Kidney epithelial cell (primary cell): ENCODE results near the gene RIBC1. TPM values are rescaled to one million over a fixed set of nuclear protein-coding genes. Genes with fewer than 3 reads are reported as not detected.
A peak's percentile ranks its signal among the peaks of the same experiment; 100 is the strongest.

Experiments used
- DNase-seq: peaks from one replicate; pipeline ENCODE4 v3.0.0-alpha.2; 2010; ENCODE audit warnings: low read depth
- H3K27me3 ChIP-seq: 2 replicates; pipeline ENCODE4 v1.6.0; 2011; ENCODE audit warnings: low read length; ENCODE audit not compliant: control insufficient read depth, insufficient read depth
- H3K36me3 ChIP-seq: 2 replicates; pipeline ENCODE4 v1.5.1; 2011; ENCODE audit warnings: low read length; ENCODE audit not compliant: control insufficient read depth, insufficient read depth
- H3K4me3 ChIP-seq: 2 replicates; pipeline ENCODE4 v1.5.1; 2011; ENCODE audit warnings: low read depth, mild to moderate bottlenecking, control low read depth, low read length
- total RNA-seq: library from RNA; depleted of rRNA; stranded (reverse); fragments of >200 nt; gene quantifications from 2 replicates; pipeline ENCODE4 v1.2.3, GENCODE V29; 2015
- TF ChIP-seq, protein P1 (sequence below): IDR thresholded peaks from 2 replicates; pipeline ENCODE4 v1.5.1; 2011; ENCODE audit warnings: mild to moderate bottlenecking, moderate library complexity, low read length, control low read depth, inconsistent platforms; ENCODE audit not compliant: insufficient read depth, poor library complexity, severe bottlenecking

The RIBC1 gene
- 0.38 and 0.41 TPM in 2 replicates for total RNA-seq

GRCh38 chrX:53422861-53423306, at the start of gene RIBC1:
RIBC1 (plus strand) TSS chrX:53422873; CDS start chrX:53426277, 3,404 bp downstream.
- Histone ChIP-seq H3K4me3 (peak within 1 kb of the TSS; percentile 96), H3K27me3 (no peaks in the 10 kb centered on the region), H3K36me3 (no peaks in the 10 kb centered on the region)
- TF ChIP-seq, protein P1, sequence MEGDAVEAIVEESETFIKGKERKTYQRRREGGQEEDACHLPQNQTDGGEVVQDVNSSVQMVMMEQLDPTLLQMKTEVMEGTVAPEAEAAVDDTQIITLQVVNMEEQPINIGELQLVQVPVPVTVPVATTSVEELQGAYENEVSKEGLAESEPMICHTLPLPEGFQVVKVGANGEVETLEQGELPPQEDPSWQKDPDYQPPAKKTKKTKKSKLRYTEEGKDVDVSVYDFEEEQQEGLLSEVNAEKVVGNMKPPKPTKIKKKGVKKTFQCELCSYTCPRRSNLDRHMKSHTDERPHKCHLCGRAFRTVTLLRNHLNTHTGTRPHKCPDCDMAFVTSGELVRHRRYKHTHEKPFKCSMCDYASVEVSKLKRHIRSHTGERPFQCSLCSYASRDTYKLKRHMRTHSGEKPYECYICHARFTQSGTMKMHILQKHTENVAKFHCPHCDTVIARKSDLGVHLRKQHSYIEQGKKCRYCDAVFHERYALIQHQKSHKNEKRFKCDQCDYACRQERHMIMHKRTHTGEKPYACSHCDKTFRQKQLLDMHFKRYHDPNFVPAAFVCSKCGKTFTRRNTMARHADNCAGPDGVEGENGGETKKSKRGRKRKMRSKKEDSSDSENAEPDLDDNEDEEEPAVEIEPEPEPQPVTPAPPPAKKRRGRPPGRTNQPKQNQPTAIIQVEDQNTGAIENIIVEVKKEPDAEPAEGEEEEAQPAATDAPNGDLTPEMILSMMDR: no peak
- DNase-seq: no peak

GRCh38 chrX:53373307-53373706, 49.4 kb upstream of the RIBC1 start:
- Histone ChIP-seq H3K36me3 (no peaks in the 10 kb centered on the region), H3K27me3 (no peaks in the 10 kb centered on the region), H3K4me3 (no peak overlapping the region)
- TF ChIP-seq, protein P1: no peak
- no peak for DNase-seq

DNA sequence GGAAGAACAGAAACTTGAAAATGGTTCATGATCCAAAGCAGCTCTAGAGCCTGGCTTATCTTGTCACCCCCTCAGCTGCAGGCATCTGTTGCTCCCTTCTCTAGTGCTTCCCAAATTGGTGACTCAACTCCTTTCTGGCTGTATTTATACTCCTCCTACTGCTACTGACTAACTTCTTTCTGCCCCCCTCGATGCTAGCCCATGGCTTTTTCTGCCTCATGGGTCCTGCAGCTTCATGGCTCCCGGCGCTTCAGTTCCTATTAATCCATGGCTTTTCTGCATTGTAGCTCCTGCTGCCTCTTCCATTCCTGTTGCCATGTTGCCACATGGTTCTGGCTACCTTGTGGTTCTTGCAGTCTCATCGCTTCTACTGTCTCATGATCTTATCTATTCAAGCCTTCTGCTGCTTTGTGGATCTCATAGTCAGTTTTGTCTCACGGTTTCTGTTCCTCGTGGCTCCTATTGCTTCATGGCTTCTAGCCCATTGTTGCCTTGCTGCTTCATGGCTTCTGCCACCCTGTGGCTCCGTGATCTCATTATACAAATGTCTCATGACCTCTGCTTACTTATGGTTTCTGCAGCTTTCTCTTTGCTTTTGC, 48.4 kb upstream of the RIBC1 start:
- Histone ChIP-seq H3K36me3 (no peaks in the 10 kb centered on the region), H3K27me3 (no peaks in the 10 kb centered on the region), H3K4me3 (no peak overlapping the region)
- no peak for DNase-seq
- TF ChIP-seq, protein P1: no peak

DNA sequence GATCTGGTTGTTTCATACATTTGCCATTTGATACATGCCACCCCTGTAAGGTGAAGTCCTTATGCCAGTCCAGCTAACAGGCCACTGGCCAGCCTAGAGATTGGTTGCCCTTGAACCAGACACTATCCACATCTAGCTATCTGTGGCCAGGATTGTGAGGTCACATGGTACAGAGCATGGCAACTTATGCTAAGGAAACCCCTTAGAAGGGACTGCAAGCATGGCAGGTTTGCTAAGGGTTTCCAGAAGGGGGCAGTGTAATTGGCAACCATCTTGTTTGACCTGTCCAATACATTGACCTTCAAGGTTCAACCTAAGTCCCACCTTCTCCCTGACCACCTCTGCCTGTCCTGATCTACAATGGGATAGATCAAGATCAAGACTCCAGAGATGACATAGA, 47.8 kb upstream of the RIBC1 start:
- TF ChIP-seq, protein P1: no peak
- Histone ChIP-seq H3K36me3 (no peaks in the 10 kb centered on the region), H3K27me3 (no peaks in the 10 kb centered on the region), H3K4me3 (no peak overlapping the region)
- no peak for DNase-seq

GRCh38 chrX:53376888-53377287, 45.8 kb upstream of the RIBC1 start:
- Histone ChIP-seq H3K36me3 (peaks cover 1% of the 10 kb centered on the region), H3K27me3 (no peaks in the 10 kb centered on the region), H3K4me3 (no peak overlapping the region)
- TF ChIP-seq, protein P1: no peak
- no peak for DNase-seq

DNA sequence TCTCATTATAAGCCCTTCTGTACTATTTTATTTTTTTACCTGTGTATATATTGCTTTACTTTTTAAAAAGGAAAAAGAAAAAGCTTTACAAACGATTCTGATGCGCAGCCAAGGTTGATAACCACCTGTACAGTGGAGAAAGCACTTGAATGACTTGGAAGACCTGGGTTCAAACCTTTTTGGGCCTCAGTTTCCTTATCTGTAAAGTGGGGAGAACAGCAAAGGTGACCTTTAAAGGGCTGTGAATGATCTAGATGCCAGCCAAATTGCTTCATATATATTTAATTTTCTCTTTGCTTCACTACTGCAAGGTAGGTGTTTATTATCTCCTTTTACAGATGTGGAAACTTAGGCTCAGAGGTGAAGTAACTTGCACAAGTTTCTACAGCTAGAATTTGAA, 45.2 kb upstream of the RIBC1 start:
- DNase-seq: no peak
- Histone ChIP-seq H3K36me3 (peaks cover 3% of the 10 kb centered on the region), H3K27me3 (no peaks in the 10 kb centered on the region), H3K4me3 (no peak overlapping the region)
- TF ChIP-seq, protein P1: no peak
